ENCODE measurements around the gene VCAN. TPM values are rescaled to one million over a fixed set of nuclear protein-coding genes. Genes with fewer than 3 reads are reported as not detected.

Gene VCAN
- total RNA-seq, 4 donors from 2014 or later = 53.0 to 833 (median 65.1) TPM

- H3K4me3 ChIP-seq = no peak overlapping the region
- no peak for DNase-seq
- H3K27ac ChIP-seq = no peak overlapping the region
- H3K4me1 ChIP-seq = no peaks in the 10 kb centered on the region
- intact Hi-C loops (cut with DNase I; ENCODE audit: low total_unique reads) = no loop called here
- TF ChIP-seq POLR2A (IDR thresholded peaks at IDR 0.05) = no peak
- TF ChIP-seq, protein P1, sequence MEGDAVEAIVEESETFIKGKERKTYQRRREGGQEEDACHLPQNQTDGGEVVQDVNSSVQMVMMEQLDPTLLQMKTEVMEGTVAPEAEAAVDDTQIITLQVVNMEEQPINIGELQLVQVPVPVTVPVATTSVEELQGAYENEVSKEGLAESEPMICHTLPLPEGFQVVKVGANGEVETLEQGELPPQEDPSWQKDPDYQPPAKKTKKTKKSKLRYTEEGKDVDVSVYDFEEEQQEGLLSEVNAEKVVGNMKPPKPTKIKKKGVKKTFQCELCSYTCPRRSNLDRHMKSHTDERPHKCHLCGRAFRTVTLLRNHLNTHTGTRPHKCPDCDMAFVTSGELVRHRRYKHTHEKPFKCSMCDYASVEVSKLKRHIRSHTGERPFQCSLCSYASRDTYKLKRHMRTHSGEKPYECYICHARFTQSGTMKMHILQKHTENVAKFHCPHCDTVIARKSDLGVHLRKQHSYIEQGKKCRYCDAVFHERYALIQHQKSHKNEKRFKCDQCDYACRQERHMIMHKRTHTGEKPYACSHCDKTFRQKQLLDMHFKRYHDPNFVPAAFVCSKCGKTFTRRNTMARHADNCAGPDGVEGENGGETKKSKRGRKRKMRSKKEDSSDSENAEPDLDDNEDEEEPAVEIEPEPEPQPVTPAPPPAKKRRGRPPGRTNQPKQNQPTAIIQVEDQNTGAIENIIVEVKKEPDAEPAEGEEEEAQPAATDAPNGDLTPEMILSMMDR (IDR thresholded peaks at IDR 0.05) = no peak
- no peaks in the 10 kb centered on the region for H3K27me3 ChIP-seq
- H3K9me3 ChIP-seq = no peaks in the 10 kb centered on the region
- no peaks in the 10 kb centered on the region for H3K36me3 ChIP-seq
Measured at GRCh38 chr5:83440826-83441225, 30.7 kb upstream of the VCAN start.

DNA sequence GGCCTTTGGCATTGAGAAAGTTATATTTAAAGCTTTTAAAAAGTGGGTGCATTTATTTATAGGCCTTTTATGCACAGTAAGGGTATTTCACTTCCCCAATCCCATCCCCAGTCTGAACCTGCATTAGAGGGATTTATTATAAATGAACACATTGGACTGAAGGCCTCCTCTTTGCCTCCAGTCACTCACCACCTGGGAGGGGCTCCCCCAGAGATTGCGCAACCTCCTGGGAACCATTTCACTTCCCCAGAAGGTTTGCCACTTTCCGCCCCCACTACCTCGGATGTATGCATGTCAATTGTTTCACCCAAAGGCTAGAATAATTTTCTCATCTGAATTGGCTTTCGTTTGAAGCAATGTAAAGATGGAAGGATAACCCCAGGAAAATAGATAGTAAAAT, 29.8 kb upstream of the VCAN start:
- H3K4me3 ChIP-seq = no peak overlapping the region
- no peaks in the 10 kb centered on the region for H3K4me1 ChIP-seq
- TF ChIP-seq POLR2A (IDR thresholded peaks at IDR 0.05) = no peak
- TF ChIP-seq, protein P1 (IDR thresholded peaks at IDR 0.05) = no peak
- intact Hi-C loops (cut with DNase I; ENCODE audit: low total_unique reads) = no loop called here
- H3K27me3 ChIP-seq = no peaks in the 10 kb centered on the region
- no peak overlapping the region for H3K27ac ChIP-seq
- no peaks in the 10 kb centered on the region for H3K9me3 ChIP-seq
- DNase-seq = no peak
- no peaks in the 10 kb centered on the region for H3K36me3 ChIP-seq

- DNase-seq = no peak
- intact Hi-C loops (cut with DNase I; ENCODE audit: low total_unique reads) = no loop called here
- TF ChIP-seq, protein P1 (IDR thresholded peaks at IDR 0.05) = no peak
- TF ChIP-seq POLR2A (IDR thresholded peaks at IDR 0.05) = no peak
- Histone ChIP-seq H3K4me1 (no peaks in the 10 kb centered on the region), H3K9me3 (no peaks in the 10 kb centered on the region), H3K4me3 (no peak overlapping the region), H3K27ac (no peak overlapping the region), H3K27me3 (no peaks in the 10 kb centered on the region), H3K36me3 (no peaks in the 10 kb centered on the region)
Measured at GRCh38 chr5:83443534-83443933, 28.0 kb upstream of the VCAN start.

DNA sequence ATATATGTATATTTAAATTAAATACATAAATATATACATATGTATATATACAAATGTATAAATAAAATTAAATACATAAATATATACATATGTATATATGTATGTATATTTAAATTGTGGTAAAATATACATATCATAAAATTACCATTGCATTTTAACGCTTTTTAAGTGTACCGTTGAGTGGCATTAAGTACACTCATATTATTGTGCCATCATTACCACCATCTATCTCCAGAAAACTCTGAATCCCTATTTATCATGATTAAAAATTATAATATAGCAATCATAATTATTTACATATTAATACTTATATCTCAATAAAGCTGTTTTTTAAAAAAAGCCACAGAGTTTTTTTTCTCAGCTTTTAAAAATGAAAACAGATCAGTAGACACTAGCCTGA, 27.1 kb upstream of the VCAN start:
- Histone ChIP-seq H3K27ac (no peak overlapping the region), H3K27me3 (no peaks in the 10 kb centered on the region), H3K9me3 (no peaks in the 10 kb centered on the region), H3K4me3 (no peak overlapping the region), H3K4me1 (no peaks in the 10 kb centered on the region), H3K36me3 (no peaks in the 10 kb centered on the region)
- DNase-seq = no peak
- TF ChIP-seq, protein P1 (IDR thresholded peaks at IDR 0.05) = no peak
- TF ChIP-seq POLR2A (IDR thresholded peaks at IDR 0.05) = no peak
- intact Hi-C loops (cut with DNase I; ENCODE audit: low total_unique reads) = no loop called here

DNA sequence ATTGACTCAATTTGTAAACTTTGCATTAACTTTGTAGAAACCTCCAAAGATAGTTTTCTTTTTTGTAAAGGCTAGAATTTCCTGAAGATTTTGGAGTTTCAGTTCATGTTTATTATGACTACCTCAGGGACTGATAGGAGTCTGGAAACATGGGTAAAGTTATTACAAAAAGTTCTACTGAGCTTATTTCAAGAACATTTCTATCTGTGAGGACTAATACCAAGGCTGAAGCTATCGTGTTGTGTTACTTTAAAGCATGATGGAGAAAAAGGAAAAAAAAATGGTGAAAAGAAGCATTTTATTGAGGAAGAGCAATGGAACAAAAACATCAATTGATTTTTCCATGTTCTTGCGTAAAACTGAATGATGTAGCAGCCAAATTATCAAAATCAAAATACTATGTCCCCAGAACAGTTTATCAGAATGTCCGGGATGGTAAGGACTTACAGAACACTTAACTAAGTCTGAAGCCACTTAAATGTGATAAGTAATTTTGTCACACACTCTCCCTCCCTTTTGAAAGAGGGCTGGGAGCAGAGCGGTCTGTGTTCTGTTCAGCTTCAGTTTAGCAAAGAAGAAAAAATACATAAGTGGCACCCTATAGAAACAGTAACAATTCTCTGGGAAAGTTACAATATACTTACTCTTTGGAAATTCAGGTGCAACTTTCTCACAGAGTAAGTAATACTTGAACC, 25.1 kb upstream of the VCAN start:
- no peak overlapping the region for H3K4me3 ChIP-seq
- no peak for TF ChIP-seq POLR2A (IDR thresholded peaks at IDR 0.05)
- TF ChIP-seq, protein P1 (IDR thresholded peaks at IDR 0.05) = no peak
- intact Hi-C loops (cut with DNase I; ENCODE audit: low total_unique reads) = no loop called here
- H3K27ac ChIP-seq = no peak overlapping the region
- H3K9me3 ChIP-seq = no peaks in the 10 kb centered on the region
- no peaks in the 10 kb centered on the region for H3K4me1 ChIP-seq
- no peaks in the 10 kb centered on the region for H3K27me3 ChIP-seq
- DNase-seq = no peak
- no peaks in the 10 kb centered on the region for H3K36me3 ChIP-seq

All from uterus (tissue), 4 donors.